KOPT-K1 (cell line): ENCODE results near the gene DBN1.

Experiments
- H3K27ac ChIP-seq: fragments of 200-600 bp; sonication (generic); 2 replicates; pipeline ENCODE4 v1.5.1; 2016; ENCODE audit warnings: antibody characterized with exemption, mild to moderate bottlenecking, low read depth, low read length; ENCODE audit not compliant: poor library complexity, severe bottlenecking
- H3K36me3 ChIP-seq: fragments of 200-600 bp; sonication (generic); 2 replicates; pipeline ENCODE4 v1.5.1; 2017; ENCODE audit warnings: antibody characterized with exemption, mild to moderate bottlenecking, low read length, moderate library complexity; ENCODE audit not compliant: insufficient read depth
- H3K9me3 ChIP-seq: fragments of 200-600 bp; sonication (generic); 2 replicates; pipeline ENCODE4 v1.5.1; 2017; ENCODE audit warnings: antibody characterized with exemption, low read length, mild to moderate bottlenecking; ENCODE audit not compliant: insufficient read depth, poor library complexity, severe bottlenecking

DBN1 gene

GRCh38 chr5:177497292-177498012 lies 24.0 kb upstream of the DBN1 start, which contains the start of gene PDLIM7:
PDLIM7 (minus strand) TSS chr5:177497604; CDS start chr5:177496512, 1,092 bp downstream.
- H3K36me3 ChIP-seq: no peaks in the 10 kb centered on the region
- peak within 1 kb of the TSS; percentile 53 for H3K27ac ChIP-seq
- H3K9me3 ChIP-seq: no peaks in the 10 kb centered on the region

GRCh38 chr5:177496727-177497291 lies 23.4 kb upstream of the DBN1 start:
- Histone ChIP-seq H3K27ac (peak overlapping the region; percentile 53), H3K9me3 (no peaks in the 10 kb centered on the region), H3K36me3 (no peaks in the 10 kb centered on the region)

- Histone ChIP-seq H3K36me3 (no peaks in the 10 kb centered on the region), H3K9me3 (no peaks in the 10 kb centered on the region), H3K27ac (no peak overlapping the region)
Observed at GRCh38 chr5:177496070-177496726, 22.8 kb upstream of the DBN1 start.

- Histone ChIP-seq H3K9me3 (no peaks in the 10 kb centered on the region), H3K36me3 (no peaks in the 10 kb centered on the region), H3K27ac (no peak overlapping the region)
Observed at GRCh38 chr5:177495243-177496060, 22.0 kb upstream of the DBN1 start.

GRCh38 chr5:177494346-177495195 lies 21.1 kb upstream of the DBN1 start:
- Histone ChIP-seq H3K27ac (no peak overlapping the region), H3K9me3 (no peaks in the 10 kb centered on the region), H3K36me3 (no peaks in the 10 kb centered on the region)

- H3K9me3 ChIP-seq: no peaks in the 10 kb centered on the region
- no peaks in the 10 kb centered on the region for H3K36me3 ChIP-seq
- H3K27ac ChIP-seq: no peak overlapping the region
Observed at GRCh38 chr5:177493795-177494345, 20.4 kb upstream of the DBN1 start.

GRCh38 chr5:177492841-177493240 lies 19.4 kb upstream of the DBN1 start:
- H3K27ac ChIP-seq: no peak overlapping the region
- no peaks in the 10 kb centered on the region for H3K36me3 ChIP-seq
- H3K9me3 ChIP-seq: no peaks in the 10 kb centered on the region

GRCh38 chr5:177491983-177492746 lies 18.7 kb upstream of the DBN1 start:
- H3K9me3 ChIP-seq: no peaks in the 10 kb centered on the region
- no peaks in the 10 kb centered on the region for H3K36me3 ChIP-seq
- no peak overlapping the region for H3K27ac ChIP-seq

GRCh38 chr5:177491429-177491945 lies 18.1 kb upstream of the DBN1 start:
- no peaks in the 10 kb centered on the region for H3K36me3 ChIP-seq
- no peaks in the 10 kb centered on the region for H3K9me3 ChIP-seq
- no peak overlapping the region for H3K27ac ChIP-seq

- Histone ChIP-seq H3K36me3 (no peaks in the 10 kb centered on the region), H3K27ac (no peak overlapping the region), H3K9me3 (no peaks in the 10 kb centered on the region)
Observed at GRCh38 chr5:177490992-177491391, 17.6 kb upstream of the DBN1 start.

GRCh38 chr5:177490311-177490991 lies 17.0 kb upstream of the DBN1 start:
- H3K27ac ChIP-seq: no peak overlapping the region

GRCh38 chr5:177489119-177489716 lies 15.8 kb upstream of the DBN1 start:
- Histone ChIP-seq H3K9me3 (no peaks in the 10 kb centered on the region), H3K36me3 (no peaks in the 10 kb centered on the region), H3K27ac (no peak overlapping the region)

More at GRCh38 chr5:177490311-177490991, 17.0 kb upstream of the DBN1 start:
- no peaks in the 10 kb centered on the region for H3K36me3 ChIP-seq
- no peaks in the 10 kb centered on the region for H3K9me3 ChIP-seq
